Activated naive CD4-positive, alpha-beta T cell treated with anti-CD3 and anti-CD28 coated beads for 36 hours (primary cell): Measurements from ENCODE around the gene CGREF1. TPM values are rescaled to one million over a fixed set of nuclear protein-coding genes. Genes with fewer than 3 reads are reported as not detected.

Source experiments
- CTCF ChIA-PET: fragments of 350-600 bp; sonication (Branson Sonifier 250); formaldehyde crosslinking; loops from one replicate; lab custom pipeline; 2021; ENCODE audit warnings: antibody characterized with exemption; lab: Charles Lee
- DNase-seq: peaks from one replicate; pipeline ENCODE4 v3.0.0-alpha.2; 2020
- H3K27ac Mint-ChIP-seq: one replicate; pipeline ENCODE4 v1.8.0; 2021; ENCODE audit warnings: mild to moderate bottlenecking, mixed read lengths
- H3K27me3 Mint-ChIP-seq: one replicate; pipeline ENCODE4 v1.8.0; 2021; ENCODE audit warnings: low read depth, mixed read lengths
- H3K36me3 Mint-ChIP-seq: one replicate; pipeline ENCODE4 v1.8.0; 2021; ENCODE audit warnings: low read depth, mixed read lengths
- H3K4me1 Mint-ChIP-seq: one replicate; pipeline ENCODE4 v1.8.0; 2021; ENCODE audit warnings: low read depth, mixed read lengths
- H3K4me3 Mint-ChIP-seq: one replicate; pipeline ENCODE4 v1.8.0; 2021; ENCODE audit warnings: mild to moderate bottlenecking, moderate library complexity, mixed read lengths
- H3K9me3 Mint-ChIP-seq: one replicate; pipeline ENCODE4 v1.8.0; 2021; ENCODE audit warnings: mixed read lengths
- intact Hi-C: fragments of 100-400 bp; cut with micrococcal nuclease; formaldehyde crosslinking; loops from one replicate; pipeline ENCODE4 v1.15.1; 2023
- total RNA-seq, 2 experiments: library from RNA; stranded (reverse); gene quantifications; one replicate each; pipeline ENCODE4 v1.2.3, GENCODE V29; 2021

CGREF1 gene
- total RNA-seq, 2 experiments from 2014 or later = 5.8 to 6.6 TPM

DNA sequence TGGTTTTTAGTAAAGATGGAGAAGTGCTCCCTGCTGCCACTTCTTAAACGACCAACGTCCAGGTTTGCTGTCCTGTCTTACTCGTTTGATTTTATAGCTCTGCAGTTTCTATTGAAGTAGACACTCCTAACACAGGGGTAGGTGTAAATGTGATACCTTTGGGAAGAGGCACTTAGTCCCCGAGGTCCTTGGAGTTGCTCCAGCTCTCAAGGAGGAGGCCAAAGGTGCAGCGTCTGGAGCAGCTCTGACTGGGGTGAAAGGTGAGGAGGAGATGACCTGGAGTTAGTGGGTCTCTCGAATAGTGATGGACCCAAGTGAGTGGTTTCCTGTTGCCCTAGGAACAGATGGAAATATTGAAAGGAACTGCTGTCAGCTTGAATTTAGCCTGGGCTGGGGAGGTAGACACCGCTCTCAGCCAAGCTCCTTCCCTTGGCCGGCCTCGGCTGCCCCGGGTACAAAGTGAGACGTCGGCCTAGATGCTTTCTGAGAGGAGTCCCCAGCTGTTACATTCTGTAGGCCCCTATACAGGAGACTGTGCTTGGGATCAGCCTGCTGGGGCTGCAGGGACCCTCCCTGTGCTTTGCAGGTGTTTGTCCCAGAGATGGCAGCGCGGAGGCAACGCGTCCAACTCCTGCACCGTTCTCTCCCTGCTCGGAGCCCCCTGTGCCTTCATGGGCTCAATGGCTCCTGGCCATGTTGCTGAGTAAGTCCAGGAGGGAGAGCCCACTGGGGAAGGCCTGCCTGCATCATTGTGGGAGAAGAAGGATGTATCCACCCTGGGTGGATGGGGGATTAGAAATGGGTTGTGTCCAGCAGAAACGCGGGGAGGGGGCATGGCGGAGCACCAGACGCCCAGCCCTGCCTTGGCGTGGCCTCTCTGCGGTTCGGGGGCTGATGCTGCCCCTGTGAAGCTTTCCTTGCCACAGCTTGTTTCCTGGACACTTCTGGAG is 26.9 kb downstream of the CGREF1 start:
- Mint-ChIP-seq H3K4me3 (no peak overlapping the region), H3K9me3 (no peaks in the 10 kb centered on the region), H3K27me3 (no peaks in the 10 kb centered on the region), H3K4me1 (peaks cover 30% of the 10 kb centered on the region), H3K36me3 (no peaks in the 10 kb centered on the region), H3K27ac (no peak overlapping the region)
- CTCF ChIA-PET = interaction anchor here (0.8 to 1.5 kb wide), 3 partner anchors 9 to 211 kb away, joined by 3 to 5 read pairs (median 5); no protein-coding TSS in a partner anchor
- no peak for DNase-seq
- intact Hi-C loops = no loop called here

DNA sequence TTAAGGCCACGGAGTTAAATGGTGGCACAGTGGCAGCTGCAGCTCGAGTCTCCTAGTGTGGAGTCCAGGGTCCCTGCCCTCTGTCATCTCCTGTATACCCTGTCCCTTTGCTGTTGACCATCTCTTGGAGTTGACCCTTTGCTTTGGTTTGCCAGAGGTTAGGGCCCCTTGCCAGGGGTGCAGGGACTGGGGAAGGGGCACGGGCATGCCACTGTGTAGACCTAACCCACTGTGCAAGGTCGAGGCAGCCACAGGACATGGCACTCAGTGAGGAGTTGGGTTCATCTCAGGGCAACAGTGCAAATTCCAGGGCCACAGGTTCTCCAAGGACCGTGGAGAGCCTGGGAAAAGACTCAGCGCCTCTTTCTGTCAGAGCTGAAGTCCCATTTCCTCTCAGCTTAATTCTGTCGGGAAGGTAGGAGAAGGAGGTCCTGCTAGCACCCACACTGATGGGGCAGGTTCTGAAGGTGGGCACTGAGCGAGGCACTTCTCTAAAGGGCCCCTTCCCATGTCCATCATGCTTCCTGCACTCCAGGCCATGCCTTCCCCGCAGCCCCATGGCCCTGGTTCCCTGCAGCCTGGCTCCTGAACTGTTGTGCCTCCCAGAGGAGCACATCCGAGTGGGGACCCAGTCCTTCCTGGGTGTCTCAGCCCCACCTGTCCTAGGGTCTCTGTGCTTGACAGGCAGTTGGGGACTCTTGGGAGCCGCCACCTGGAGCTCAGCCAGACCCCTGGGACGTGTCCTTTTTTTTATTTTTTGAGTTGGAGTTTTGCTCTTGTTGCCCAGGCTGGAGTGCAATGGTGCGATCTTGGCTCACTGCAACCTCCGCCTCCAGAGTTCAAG is 29.6 kb downstream of the CGREF1 start:
- H3K9me3 Mint-ChIP-seq = no peaks in the 10 kb centered on the region
- H3K4me3 Mint-ChIP-seq = no peak overlapping the region
- no peaks in the 10 kb centered on the region for H3K27me3 Mint-ChIP-seq
- H3K36me3 Mint-ChIP-seq = peaks cover 2% of the 10 kb centered on the region
- H3K4me1 Mint-ChIP-seq = peaks cover 26% of the 10 kb centered on the region
- CTCF ChIA-PET = interaction anchor here (0.8 to 1.3 kb wide), 4 partner anchors 10 to 214 kb away, joined by 3 to 5 read pairs (median 3); no protein-coding TSS in a partner anchor
- no peak overlapping the region for H3K27ac Mint-ChIP-seq
- intact Hi-C loops = loop anchor here (5.0 kb wide), 1 partner anchor 43 kb away; the partner anchor contains the start of gene PREB
- no peak for DNase-seq

DNA sequence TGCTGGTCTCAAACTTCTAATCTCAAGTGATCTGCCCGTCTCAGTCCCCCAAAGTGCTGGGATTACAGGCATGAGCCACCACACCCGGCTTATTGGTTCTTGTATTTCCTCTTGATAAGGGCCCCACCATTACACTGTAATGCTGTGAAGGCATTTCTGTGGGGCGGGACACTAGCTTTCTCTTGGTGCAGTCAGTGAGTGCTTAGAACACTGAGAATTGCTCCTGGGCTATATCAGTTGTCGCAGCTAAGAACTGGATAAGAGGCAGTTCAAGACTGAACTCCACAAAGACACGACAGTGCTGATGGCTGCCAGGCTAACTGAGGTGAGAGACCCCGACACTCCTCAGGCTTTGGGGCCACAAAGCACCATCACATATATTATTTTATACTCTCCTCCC is 30.3 kb downstream of the CGREF1 start:
- peaks cover 26% of the 10 kb centered on the region for H3K4me1 Mint-ChIP-seq
- no peak for DNase-seq
- H3K27ac Mint-ChIP-seq = no peak overlapping the region
- intact Hi-C loops = loop anchor here (5.0 kb wide), 1 partner anchor 44 kb away; the partner anchor contains the start of gene PREB
- CTCF ChIA-PET = interaction anchor here (0.6 to 2.3 kb wide), 5 partner anchors 38 to 152 kb away, joined by 3 to 8 read pairs (median 8); partner anchors contain the start of genes AGBL5 and PREB
- no peak overlapping the region for H3K4me3 Mint-ChIP-seq
- no peaks in the 10 kb centered on the region for H3K27me3 Mint-ChIP-seq
- no peaks in the 10 kb centered on the region for H3K9me3 Mint-ChIP-seq
- H3K36me3 Mint-ChIP-seq = peaks cover 2% of the 10 kb centered on the region

DNA sequence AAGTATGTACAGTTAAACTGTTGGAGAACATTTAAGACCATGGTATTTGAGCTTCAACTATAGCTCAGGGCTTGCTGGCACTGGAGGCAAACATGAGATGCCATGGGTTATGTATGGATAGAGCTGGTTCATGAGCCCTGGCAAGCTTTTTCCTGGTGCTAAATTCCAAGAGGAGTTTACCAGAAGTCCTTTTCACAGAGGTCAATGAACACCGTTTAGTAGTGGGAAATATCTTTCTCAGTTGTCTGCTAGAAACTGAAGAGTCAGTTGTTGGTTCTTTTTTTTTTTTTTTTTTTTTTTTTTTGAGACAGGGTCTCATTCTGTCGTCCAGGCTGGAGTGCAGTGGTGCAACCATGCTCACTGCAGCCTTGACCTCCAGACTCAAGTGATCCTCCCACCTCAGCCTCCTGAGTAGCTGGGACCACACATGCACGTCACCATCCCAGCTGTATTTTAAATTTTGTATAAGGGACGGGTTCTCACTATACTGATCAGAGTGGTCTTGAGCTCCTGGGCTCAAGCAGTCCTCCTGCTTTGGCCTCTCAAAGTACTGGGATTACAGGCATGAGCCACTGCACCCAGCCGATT is 31.0 kb downstream of the CGREF1 start:
- no peak for DNase-seq
- peaks cover 2% of the 10 kb centered on the region for H3K36me3 Mint-ChIP-seq
- no peaks in the 10 kb centered on the region for H3K9me3 Mint-ChIP-seq
- intact Hi-C loops = loop anchor here (5.0 kb wide), 1 partner anchor 44 kb away; the partner anchor contains the start of gene PREB
- H3K27ac Mint-ChIP-seq = no peak overlapping the region
- H3K4me3 Mint-ChIP-seq = peak overlapping the region; percentile 81
- CTCF ChIA-PET = interaction anchor here (0.6 to 2.3 kb wide), 6 partner anchors 8 to 152 kb away, joined by 4 to 8 read pairs (median 7); partner anchors contain the start of genes AGBL5 and PREB
- no peaks in the 10 kb centered on the region for H3K27me3 Mint-ChIP-seq
- peaks cover 26% of the 10 kb centered on the region for H3K4me1 Mint-ChIP-seq

DNA sequence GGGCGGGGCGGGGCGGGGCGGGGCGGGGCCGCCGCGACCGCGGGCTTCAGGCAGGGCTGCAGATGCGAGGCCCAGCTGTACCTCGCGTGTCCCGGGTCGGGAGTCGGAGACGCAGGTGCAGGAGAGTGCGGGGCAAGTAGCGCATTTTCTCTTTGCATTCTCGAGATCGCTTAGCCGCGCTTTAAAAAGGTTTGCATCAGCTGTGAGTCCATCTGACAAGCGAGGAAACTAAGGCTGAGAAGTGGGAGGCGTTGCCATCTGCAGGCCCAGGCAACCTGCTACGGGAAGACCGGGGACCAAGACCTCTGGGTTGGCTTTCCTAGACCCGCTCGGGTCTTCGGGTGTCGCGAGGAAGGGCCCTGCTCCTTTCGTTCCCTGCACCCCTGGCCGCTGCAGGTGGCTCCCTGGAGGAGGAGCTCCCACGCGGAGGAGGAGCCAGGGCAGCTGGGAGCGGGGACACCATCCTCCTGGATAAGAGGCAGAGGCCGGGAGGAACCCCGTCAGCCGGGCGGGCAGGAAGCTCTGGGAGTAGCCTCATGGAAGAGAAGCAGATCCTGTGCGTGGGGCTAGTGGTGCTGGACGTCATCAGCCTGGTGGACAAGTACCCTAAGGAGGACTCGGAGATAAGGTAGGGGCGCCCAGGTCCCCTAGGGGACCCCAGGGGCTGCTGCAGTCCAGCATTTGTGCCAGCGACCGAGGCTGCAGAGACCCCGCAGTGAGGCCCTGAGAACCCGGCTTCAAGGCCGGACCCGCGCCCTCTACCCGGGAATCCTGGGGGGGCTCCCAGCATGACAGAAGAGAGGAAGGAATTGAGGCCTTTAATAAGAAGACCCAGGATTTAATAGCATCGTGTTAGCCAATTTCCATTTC is 32.0 kb downstream of the CGREF1 start, which contains the start of gene KHK:
TSS of gene KHK (plus strand) at position 49 of the 870 bp plus-strand sequence. CDS start at position 537, 488 bp downstream.
- Mint-ChIP-seq H3K27me3 (no peaks in the 10 kb centered on the region), H3K4me1 (peaks cover 26% of the 10 kb centered on the region), H3K4me3 (peak within 1 kb of the TSS; percentile 81), H3K9me3 (no peaks in the 10 kb centered on the region), H3K27ac (peak within 1 kb of the TSS; percentile 63), H3K36me3 (peaks cover 2% of the 10 kb centered on the region)
- intact Hi-C loops = loop anchor here (1.0 to 5.0 kb wide), 10 partner anchors 16 to 402 kb away; partner anchors contain the start of genes ATRAID, CAD, EIF2B4 and IFT172
- DNase-seq = peak; percentile 24
- CTCF ChIA-PET = interaction anchor here (0.7 to 2.3 kb wide), 9 partner anchors 9 to 218 kb away, joined by 3 to 8 read pairs (median 5); partner anchors contain the start of genes AGBL5 and PREB

DNA sequence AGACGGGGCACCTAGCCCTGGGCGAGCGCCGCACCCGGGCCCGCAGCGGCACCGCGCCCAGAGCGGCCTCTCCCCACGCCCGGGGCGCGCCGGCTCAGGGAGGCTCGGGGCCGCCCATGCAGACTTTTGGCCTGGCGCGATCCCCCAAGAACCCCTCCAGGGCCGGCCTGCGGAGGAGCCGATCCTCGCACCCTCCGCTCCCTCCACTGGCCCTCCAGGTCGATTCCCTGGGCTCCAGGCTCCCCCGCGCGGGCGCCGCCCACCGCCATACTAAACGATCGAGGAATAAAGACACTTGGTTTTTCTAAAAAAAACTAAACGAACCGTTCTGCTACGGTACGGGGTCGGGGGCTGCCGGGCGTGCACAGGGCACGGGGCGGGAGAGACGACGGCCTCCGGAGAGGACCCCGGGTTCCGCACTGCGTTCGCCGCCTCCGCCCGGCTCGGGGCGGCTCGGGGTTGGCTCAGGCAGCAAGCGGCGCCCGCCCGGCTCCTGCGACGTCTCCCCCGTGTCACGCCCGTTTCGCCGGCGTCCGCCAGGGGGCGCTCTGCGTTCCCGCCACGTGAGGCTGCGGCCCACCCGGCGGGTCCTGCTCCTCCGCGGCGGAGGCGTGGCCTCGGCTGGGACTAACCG is 32.7 kb downstream of the CGREF1 start:
- Mint-ChIP-seq H3K36me3 (peaks cover 2% of the 10 kb centered on the region), H3K4me3 (peak overlapping the region; percentile 81), H3K9me3 (no peaks in the 10 kb centered on the region), H3K4me1 (peaks cover 30% of the 10 kb centered on the region), H3K27ac (peak overlapping the region; percentile 63), H3K27me3 (no peaks in the 10 kb centered on the region)
- DNase-seq = peak; percentile 96
- intact Hi-C loops = loop anchor here (1.0 to 5.0 kb wide), 10 partner anchors 15 to 403 kb away; partner anchors contain the start of genes ATRAID, CAD, EIF2B4 and IFT172
- CTCF ChIA-PET = interaction anchor here (1.2 to 2.2 kb wide), 6 partner anchors 12 to 179 kb away, joined by 3 to 8 read pairs (median 5); partner anchors contain the start of genes AGBL5 and PREB

DNA sequence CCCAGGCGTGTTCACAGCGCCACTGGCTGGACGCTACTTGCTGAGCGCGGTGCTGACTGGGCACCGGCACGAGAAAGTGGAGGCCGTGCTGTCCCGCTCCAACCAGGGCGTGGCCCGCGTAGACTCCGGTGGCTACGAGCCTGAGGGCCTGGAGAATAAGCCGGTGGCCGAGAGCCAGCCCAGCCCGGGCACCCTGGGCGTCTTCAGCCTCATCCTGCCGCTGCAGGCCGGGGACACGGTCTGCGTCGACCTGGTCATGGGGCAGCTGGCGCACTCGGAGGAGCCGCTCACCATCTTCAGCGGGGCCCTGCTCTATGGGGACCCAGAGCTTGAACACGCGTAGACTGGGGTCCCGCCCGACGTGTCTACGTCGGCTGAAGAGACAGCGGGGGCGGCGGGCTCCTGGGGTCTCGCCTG is 33.2 kb downstream of the CGREF1 start:
- no peaks in the 10 kb centered on the region for H3K9me3 Mint-ChIP-seq
- peak; percentile 48 for DNase-seq
- H3K4me3 Mint-ChIP-seq = peak overlapping the region; percentile 81
- intact Hi-C loops = loop anchor here (1.0 to 5.0 kb wide), 10 partner anchors 14 to 404 kb away; partner anchors contain the start of genes ATRAID, CAD, EIF2B4 and IFT172
- H3K4me1 Mint-ChIP-seq = peaks cover 34% of the 10 kb centered on the region
- CTCF ChIA-PET = interaction anchor here (1.3 to 3.1 kb wide), 3 partner anchors 11 to 35 kb away, joined by 4 to 13 read pairs (median 5); partner anchors contain the start of gene OST4
- no peak overlapping the region for H3K27ac Mint-ChIP-seq
- peaks cover 2% of the 10 kb centered on the region for H3K36me3 Mint-ChIP-seq
- no peaks in the 10 kb centered on the region for H3K27me3 Mint-ChIP-seq

DNA sequence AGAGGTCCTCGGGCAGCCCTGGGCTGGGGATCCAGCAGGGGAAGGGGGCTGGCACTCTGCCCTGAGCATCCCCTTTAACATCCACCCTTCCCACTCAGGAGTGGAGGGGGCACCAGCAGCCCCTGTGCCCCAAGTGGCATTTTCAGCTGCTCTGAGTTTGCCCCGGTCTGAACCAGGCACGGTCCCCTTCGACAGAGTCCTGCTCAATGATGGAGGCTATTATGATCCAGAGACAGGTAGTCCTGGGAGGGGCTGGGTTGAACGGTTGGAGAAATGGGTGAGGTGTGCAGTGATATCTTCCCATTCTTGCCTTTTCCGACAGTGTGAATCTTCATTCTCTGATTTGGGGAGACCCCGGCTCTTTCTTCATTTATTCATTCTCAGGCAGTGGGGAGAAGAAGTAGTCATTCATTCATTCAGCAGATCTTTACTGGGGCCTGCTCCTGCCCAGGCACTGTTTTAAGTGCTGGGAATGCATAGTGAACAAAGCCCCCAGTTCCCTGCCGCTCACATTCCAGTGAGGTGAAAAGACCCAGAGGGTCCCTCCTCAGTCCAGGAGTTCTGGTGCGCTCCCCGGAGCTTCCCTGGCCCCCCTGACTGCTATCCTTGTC is 33.8 kb downstream of the CGREF1 start:
- no peak for DNase-seq
- H3K4me1 Mint-ChIP-seq = peaks cover 35% of the 10 kb centered on the region
- no peaks in the 10 kb centered on the region for H3K9me3 Mint-ChIP-seq
- peak overlapping the region; percentile 81 for H3K4me3 Mint-ChIP-seq
- H3K27ac Mint-ChIP-seq = no peak overlapping the region
- CTCF ChIA-PET = interaction anchor here (1.3 to 3.1 kb wide), 3 partner anchors 11 to 35 kb away, joined by 4 to 13 read pairs (median 5); partner anchors contain the start of gene OST4
- H3K36me3 Mint-ChIP-seq = peaks cover 2% of the 10 kb centered on the region
- intact Hi-C loops = loop anchor here (5.0 kb wide), 1 partner anchor 47 kb away; the partner anchor contains the start of gene PREB
- no peaks in the 10 kb centered on the region for H3K27me3 Mint-ChIP-seq

DNA sequence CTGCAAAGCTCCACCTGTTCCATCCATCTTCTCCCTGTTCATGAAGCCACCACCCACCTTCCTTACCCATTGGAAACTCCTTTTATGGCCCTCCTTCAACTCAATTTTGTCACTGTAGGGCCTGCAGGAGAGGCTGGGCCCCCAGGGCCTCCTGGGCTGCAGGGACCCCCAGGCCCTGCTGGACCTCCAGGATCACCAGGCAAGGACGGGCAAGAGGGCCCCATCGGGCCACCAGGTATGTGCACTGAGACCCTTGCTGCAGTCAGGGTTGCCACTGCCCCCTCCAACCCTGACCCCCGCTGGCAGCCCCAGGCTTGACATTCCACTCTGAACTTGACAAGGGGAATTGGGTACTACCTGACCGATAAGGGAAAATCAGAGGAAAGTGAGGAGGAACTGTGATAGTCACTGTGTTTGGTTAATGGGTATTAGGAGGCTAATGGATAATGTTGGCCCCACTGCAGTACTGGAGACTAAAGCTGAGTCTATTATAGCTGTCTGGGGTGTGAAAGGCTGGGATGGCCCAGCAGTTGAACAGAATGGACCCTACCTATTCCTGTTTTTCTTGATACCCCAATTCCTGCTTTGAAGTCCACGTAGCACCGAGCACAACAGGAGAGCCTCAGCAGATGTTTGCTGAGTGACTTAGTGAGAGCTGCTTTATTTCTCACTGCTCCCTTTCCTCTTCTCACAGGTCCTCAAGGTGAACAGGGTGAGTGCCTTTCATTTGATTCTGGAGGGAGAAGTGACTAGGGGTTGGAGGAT is 34.4 kb downstream of the CGREF1 start:
- CTCF ChIA-PET = interaction anchor here (1.3 to 3.1 kb wide), 3 partner anchors 10 to 34 kb away, joined by 4 to 13 read pairs (median 5); partner anchors contain the start of gene OST4
- Mint-ChIP-seq H3K27ac (no peak overlapping the region), H3K4me3 (no peak overlapping the region), H3K9me3 (no peaks in the 10 kb centered on the region), H3K36me3 (peaks cover 2% of the 10 kb centered on the region), H3K4me1 (peaks cover 31% of the 10 kb centered on the region), H3K27me3 (no peaks in the 10 kb centered on the region)
- intact Hi-C loops = loop anchor here (5.0 kb wide), 1 partner anchor 48 kb away; the partner anchor contains the start of gene PREB
- DNase-seq = no peak
